Keratinocyte (primary cell): ENCODE results near the gene GPR42. TPM values are rescaled to one million over a fixed set of nuclear protein-coding genes. Genes with fewer than 3 reads are reported as not detected.

Source experiments
- DNase-seq: peaks from one replicate; pipeline ENCODE4 v3.0.0-alpha.2; 2011; ENCODE audit warnings: low read depth, missing footprints, low spot score
- FAIRE-seq: peaks from 2 replicates; lab custom pipeline; 2011; peaks lifted over from hg19 to GRCh38; lab: Jason Lieb, UNC
- H2AFZ ChIP-seq: 2 replicates; pipeline ENCODE4 v1.6.0; 2012; ENCODE audit warnings: low read length, control low read depth, inconsistent platforms; ENCODE audit not compliant: control insufficient read depth
- H3K27ac ChIP-seq: 2 replicates; pipeline ENCODE4 v1.5.1; 2011; ENCODE audit warnings: low read length; ENCODE audit not compliant: control insufficient read depth, insufficient read depth
- H3K27me3 ChIP-seq: 3 replicates; pipeline ENCODE4 v1.6.0; 2011; ENCODE audit warnings: low read length; ENCODE audit not compliant: control insufficient read depth, insufficient read depth; ENCODE audit errors: extremely low read depth
- H3K36me3 ChIP-seq, 2 experiments: 2 replicates in 1 of 2; 3 replicates in 1 of 2; pipeline ENCODE4 v1.5.1; 2011; ENCODE audit warnings: low read length in 2 of 2, mild to moderate bottlenecking in 1 of 2; ENCODE audit not compliant: control insufficient read depth in 2 of 2, insufficient read depth in 2 of 2; ENCODE audit errors: extremely low read depth in 1 of 2
- H3K4me1 ChIP-seq: 3 replicates; pipeline ENCODE4 v1.5.1; 2011; ENCODE audit warnings: low read length; ENCODE audit not compliant: control insufficient read depth, insufficient read depth; ENCODE audit errors: extremely low read depth
- H3K4me2 ChIP-seq: 3 replicates; pipeline ENCODE4 v1.6.0; 2011; ENCODE audit warnings: low read depth, low read length; ENCODE audit not compliant: control insufficient read depth, insufficient read depth; ENCODE audit errors: extremely low read depth
- H3K4me3 ChIP-seq, 3 experiments: fragments of 200-600 bp in 1 of 3; sonication (generic) in 1 of 3; 2 replicates in 2 of 3; 3 replicates in 1 of 3; pipeline ENCODE4 v1.5.1; 2011 to 2016; ENCODE audit warnings: low read length in 3 of 3, mild to moderate bottlenecking in 3 of 3, control low read depth in 2 of 3, inconsistent platforms in 1 of 3, low read depth in 1 of 3, mixed read lengths in 1 of 3, mixed run types in 1 of 3, moderate library complexity in 1 of 3; ENCODE audit not compliant: control insufficient read depth in 2 of 3, insufficient read depth in 2 of 3; ENCODE audit errors: extremely low read depth in 1 of 3
- H3K79me2 ChIP-seq: 2 replicates; pipeline ENCODE4 v1.6.0; 2012; ENCODE audit warnings: low read length; ENCODE audit not compliant: control insufficient read depth, insufficient read depth
- H3K9ac ChIP-seq: 3 replicates; pipeline ENCODE4 v1.6.0; 2011; ENCODE audit warnings: low read length; ENCODE audit not compliant: control insufficient read depth, insufficient read depth; ENCODE audit errors: extremely low read depth
- H3K9me1 ChIP-seq: 3 replicates; pipeline ENCODE4 v1.6.0; 2011; ENCODE audit warnings: low read length; ENCODE audit not compliant: control insufficient read depth, insufficient read depth; ENCODE audit errors: extremely low read depth
- H3K9me3 ChIP-seq: 2 replicates; pipeline ENCODE4 v1.5.1; 2012; ENCODE audit warnings: low read depth, low read length; ENCODE audit not compliant: control insufficient read depth
- H4K20me1 ChIP-seq: 3 replicates; pipeline ENCODE4 v1.6.0; 2011; ENCODE audit warnings: low read length; ENCODE audit not compliant: control insufficient read depth, insufficient read depth; ENCODE audit errors: extremely low read depth
- EZH2 ChIP-seq: IDR thresholded peaks from one replicate; pipeline ENCODE4 v1.6.1; 2012; ENCODE audit warnings: inconsistent platforms, mild to moderate bottlenecking, low read length, moderate library complexity
- dilution Hi-C: fragments of 300-500 bp; cut with MboI; formaldehyde crosslinking; loops from one replicate; pipeline ENCODE4 v1.7.0; 2020; ENCODE audit warnings: low sequenced_read_pairs; ENCODE audit not compliant: extremely low pct_ligation_motif_present
- polyA plus RNA-seq, 5 experiments: library from polyadenylated mRNA; depleted of rRNA in 3 of 5; stranded (reverse) in 3 of 5; stranded (forward) in 1 of 5; unstranded in 1 of 5; fragments of >200 nt; gene quantifications; 1 replicate in 1 of 5; 2 replicates in 3 of 5; 3 replicates in 1 of 5; pipeline versions ENCODE4 v1.2.1 to v1.2.3, GENCODE V29; 2011 to 2012; ENCODE audit warnings: missing spikeins in 2 of 5, low read depth in 1 of 5, low replicate concordance in 1 of 5
- TF ChIP-seq, protein P1 (sequence below), 3 experiments: IDR thresholded peaks in 1 of 3; conservative IDR thresholded peaks in 1 of 3; optimal IDR thresholded peaks in 1 of 3; 2 replicates in 2 of 3; 3 replicates in 1 of 3; pipeline versions ENCODE3 to v1.5.1; 2011; ENCODE audit warnings: low read length in 3 of 3, mild to moderate bottlenecking in 3 of 3, moderate library complexity in 2 of 3, control low read depth in 1 of 3, inconsistent platforms in 1 of 3; ENCODE audit not compliant: insufficient read depth in 2 of 3; ENCODE audit errors: extremely low read depth in 1 of 3

GPR42 gene
- polyA plus RNA-seq, 1 donor (not counting 4 experiments of a cell fraction or from before 2014, with no cell fraction given): not detected

DNA sequence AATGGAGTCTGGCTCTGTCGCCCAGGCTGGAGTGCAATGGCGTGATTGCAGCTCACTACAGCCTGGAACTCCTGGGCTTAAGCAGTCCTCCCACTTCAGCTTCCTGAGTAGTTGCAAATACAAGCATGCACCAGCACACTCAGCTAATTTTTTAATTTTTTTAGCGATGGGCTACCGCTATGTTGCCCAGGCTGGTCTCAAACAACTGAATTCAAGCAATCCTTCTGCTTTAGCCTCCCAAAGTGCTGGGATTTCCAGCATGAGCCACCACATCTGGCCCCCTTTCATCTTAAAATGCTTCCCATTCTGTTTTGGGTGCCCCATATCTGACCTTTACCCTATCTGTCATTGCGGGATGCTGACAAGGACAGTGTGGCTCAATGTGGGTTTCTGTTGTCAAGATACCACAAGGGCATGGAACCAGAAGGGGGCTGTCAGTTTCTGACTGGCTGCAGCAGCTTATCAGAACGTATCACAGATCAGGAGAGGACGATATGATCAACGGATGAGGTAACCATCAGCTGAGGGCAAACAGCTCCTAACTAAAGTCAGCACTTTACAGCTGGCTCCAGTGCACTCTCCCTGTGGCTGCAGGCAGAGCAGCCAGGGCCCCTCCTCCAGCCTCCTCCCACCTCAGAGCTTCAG is 32.4 kb downstream of the GPR42 start:
- dilution Hi-C loops: no loop called here
- H3K4me3 ChIP-seq: no peak overlapping the region
- H3K36me3 ChIP-seq: no peaks in the 10 kb centered on the region
- H3K4me1 ChIP-seq: peaks cover 12% of the 10 kb centered on the region
- TF ChIP-seq, protein P1, sequence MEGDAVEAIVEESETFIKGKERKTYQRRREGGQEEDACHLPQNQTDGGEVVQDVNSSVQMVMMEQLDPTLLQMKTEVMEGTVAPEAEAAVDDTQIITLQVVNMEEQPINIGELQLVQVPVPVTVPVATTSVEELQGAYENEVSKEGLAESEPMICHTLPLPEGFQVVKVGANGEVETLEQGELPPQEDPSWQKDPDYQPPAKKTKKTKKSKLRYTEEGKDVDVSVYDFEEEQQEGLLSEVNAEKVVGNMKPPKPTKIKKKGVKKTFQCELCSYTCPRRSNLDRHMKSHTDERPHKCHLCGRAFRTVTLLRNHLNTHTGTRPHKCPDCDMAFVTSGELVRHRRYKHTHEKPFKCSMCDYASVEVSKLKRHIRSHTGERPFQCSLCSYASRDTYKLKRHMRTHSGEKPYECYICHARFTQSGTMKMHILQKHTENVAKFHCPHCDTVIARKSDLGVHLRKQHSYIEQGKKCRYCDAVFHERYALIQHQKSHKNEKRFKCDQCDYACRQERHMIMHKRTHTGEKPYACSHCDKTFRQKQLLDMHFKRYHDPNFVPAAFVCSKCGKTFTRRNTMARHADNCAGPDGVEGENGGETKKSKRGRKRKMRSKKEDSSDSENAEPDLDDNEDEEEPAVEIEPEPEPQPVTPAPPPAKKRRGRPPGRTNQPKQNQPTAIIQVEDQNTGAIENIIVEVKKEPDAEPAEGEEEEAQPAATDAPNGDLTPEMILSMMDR (optimal IDR thresholded peaks at IDR 0.05 in 1 of 3, IDR thresholded peaks at IDR 0.05 in 1 of 3, conservative IDR thresholded peaks at IDR 0.05 in 1 of 3; ENCODE audit: extremely low read depth in 1 of 3, insufficient read depth in 2 of 3, low read length in 3 of 3): no peak
- TF ChIP-seq EZH2: no peak
- H3K27ac ChIP-seq: no peak overlapping the region
- DNase-seq: no peak
- H3K9me3 ChIP-seq: no peaks in the 10 kb centered on the region
- no peak overlapping the region for H3K9ac ChIP-seq
- no peaks in the 10 kb centered on the region for H4K20me1 ChIP-seq
- no peak overlapping the region for H3K4me2 ChIP-seq
- no peak for FAIRE-seq
- no peak overlapping the region for H2AFZ ChIP-seq
- H3K79me2 ChIP-seq: no peaks in the 10 kb centered on the region
- H3K27me3 ChIP-seq: no peaks in the 10 kb centered on the region
- H3K9me1 ChIP-seq: no peaks in the 10 kb centered on the region

DNA sequence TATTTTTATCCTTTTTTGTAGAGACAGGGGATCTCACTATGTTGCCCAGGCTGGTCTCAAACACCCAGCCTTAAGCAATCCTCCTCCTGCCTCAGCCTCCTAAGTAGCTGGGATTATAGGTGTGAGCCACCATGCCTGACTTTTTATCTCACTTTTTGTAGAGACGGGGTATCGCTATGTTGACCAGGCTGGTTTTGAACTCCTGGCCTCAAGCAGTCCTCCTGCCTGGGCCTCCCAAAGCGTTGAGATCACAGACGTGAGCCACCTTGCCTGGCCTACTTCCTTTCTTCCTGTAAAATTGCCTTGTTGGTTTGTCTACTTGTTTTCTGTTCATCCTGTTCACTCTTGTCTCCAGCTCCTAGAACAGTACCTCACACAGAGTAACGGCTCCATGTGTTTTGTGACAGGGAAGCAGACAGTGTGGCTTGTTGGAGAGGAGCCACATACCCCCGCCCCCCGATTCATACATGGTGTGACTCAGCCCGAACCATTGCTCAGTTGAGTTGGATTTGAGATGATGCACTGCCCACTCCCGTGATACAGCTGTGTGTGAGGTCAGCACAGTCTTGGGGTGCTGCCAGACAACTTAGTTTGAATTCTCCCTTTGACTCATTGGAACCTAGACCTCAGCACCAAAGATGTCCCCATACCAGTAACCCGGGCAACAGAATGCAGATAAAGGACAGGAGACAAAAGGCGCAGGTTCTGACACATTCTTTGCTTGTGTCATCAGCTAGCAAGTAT is 34.2 kb downstream of the GPR42 start:
- Histone ChIP-seq H3K9ac (peak overlapping the region; percentile 9), H3K9me3 (no peaks in the 10 kb centered on the region), H3K79me2 (no peaks in the 10 kb centered on the region), H3K27me3 (no peaks in the 10 kb centered on the region), H4K20me1 (no peaks in the 10 kb centered on the region), H3K36me3 (no peaks in the 10 kb centered on the region), H3K4me2 (peak overlapping the region; percentile 32), H3K4me1 (peaks cover 12% of the 10 kb centered on the region), H3K9me1 (no peaks in the 10 kb centered on the region), H3K27ac (peak overlapping the region; percentile 52), H2AFZ (no peak overlapping the region), H3K4me3 (no peak overlapping the region)
- dilution Hi-C loops: no loop called here
- FAIRE-seq (peak; percentile 97), DNase-seq (peak; percentile 95)
- TF ChIP-seq, protein P1 (optimal IDR thresholded peaks at IDR 0.05 in 1 of 3, IDR thresholded peaks at IDR 0.05 in 1 of 3, conservative IDR thresholded peaks at IDR 0.05 in 1 of 3; ENCODE audit: extremely low read depth in 1 of 3, insufficient read depth in 2 of 3, low read length in 3 of 3): no peak
- TF ChIP-seq EZH2: no peak
